KOPT-K1 (cell line): Measurements from ENCODE around the gene PWWP3B.
"Not testable (repeated sequence)": the region's sequence is repeated elsewhere in the genome, so short reads cannot be mapped to it uniquely, and the experiment has no call there.

Experiments
- H3K27ac ChIP-seq: fragments of 200-600 bp; sonication (generic); 2 replicates; pipeline ENCODE4 v1.5.1; 2016; ENCODE audit warnings: antibody characterized with exemption, mild to moderate bottlenecking, low read depth, low read length; ENCODE audit not compliant: poor library complexity, severe bottlenecking
- H3K36me3 ChIP-seq: fragments of 200-600 bp; sonication (generic); 2 replicates; pipeline ENCODE4 v1.5.1; 2017; ENCODE audit warnings: antibody characterized with exemption, mild to moderate bottlenecking, low read length, moderate library complexity; ENCODE audit not compliant: insufficient read depth
- H3K9me3 ChIP-seq: fragments of 200-600 bp; sonication (generic); 2 replicates; pipeline ENCODE4 v1.5.1; 2017; ENCODE audit warnings: antibody characterized with exemption, low read length, mild to moderate bottlenecking; ENCODE audit not compliant: insufficient read depth, poor library complexity, severe bottlenecking

Gene PWWP3B

DNA sequence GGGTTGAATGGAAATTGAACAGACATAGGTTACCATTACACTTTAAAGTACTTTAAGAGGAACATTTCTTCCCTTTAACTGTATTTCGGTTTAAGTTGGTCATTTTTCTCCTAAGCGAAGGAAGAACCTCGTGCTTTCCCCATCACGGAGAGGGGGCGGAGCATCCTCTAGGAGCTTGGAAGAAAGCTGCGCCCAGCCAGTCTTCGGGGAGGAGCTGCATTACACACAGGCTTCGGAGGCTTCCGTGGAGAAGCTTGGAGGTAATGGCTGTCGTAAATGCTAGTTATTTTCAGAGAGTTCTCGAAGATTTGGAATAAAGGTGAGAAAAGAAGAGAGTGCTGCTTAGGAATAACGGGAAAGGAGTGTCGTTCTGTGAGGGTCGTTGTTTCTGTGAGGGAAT, at the start of gene PWWP3B:
TSS of gene PWWP3B (plus strand) at position 199 of the 400 bp plus-strand sequence. CDS start 37,128 bp downstream, outside the sequence.
- Histone ChIP-seq H3K27ac (no peak within 1 kb of the TSS), H3K36me3 (no peaks in the 10 kb centered on the region), H3K9me3 (no peaks in the 10 kb centered on the region)

DNA sequence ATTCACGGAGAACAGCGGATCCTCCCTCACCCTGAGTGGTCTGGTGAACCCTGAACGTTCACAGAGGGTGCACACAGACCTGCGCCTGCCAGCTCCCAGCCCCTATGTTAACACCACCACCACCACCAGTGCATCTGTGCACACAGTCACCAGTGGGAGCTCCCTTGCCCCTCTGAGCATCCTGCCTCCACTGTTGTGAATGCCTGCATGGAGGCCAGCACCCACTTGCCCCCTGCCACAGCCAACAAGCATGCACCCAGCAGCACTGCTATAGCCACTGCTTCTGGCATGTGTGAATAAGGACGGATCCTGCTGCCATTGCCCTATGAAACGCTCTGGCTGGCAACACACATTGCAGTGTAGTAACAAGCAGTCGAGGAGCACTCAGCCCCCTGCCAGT, 29.1 kb upstream of the PWWP3B start:
- no peak overlapping the region for H3K27ac ChIP-seq
- H3K9me3 ChIP-seq = no peaks in the 10 kb centered on the region
- no peaks in the 10 kb centered on the region for H3K36me3 ChIP-seq

DNA sequence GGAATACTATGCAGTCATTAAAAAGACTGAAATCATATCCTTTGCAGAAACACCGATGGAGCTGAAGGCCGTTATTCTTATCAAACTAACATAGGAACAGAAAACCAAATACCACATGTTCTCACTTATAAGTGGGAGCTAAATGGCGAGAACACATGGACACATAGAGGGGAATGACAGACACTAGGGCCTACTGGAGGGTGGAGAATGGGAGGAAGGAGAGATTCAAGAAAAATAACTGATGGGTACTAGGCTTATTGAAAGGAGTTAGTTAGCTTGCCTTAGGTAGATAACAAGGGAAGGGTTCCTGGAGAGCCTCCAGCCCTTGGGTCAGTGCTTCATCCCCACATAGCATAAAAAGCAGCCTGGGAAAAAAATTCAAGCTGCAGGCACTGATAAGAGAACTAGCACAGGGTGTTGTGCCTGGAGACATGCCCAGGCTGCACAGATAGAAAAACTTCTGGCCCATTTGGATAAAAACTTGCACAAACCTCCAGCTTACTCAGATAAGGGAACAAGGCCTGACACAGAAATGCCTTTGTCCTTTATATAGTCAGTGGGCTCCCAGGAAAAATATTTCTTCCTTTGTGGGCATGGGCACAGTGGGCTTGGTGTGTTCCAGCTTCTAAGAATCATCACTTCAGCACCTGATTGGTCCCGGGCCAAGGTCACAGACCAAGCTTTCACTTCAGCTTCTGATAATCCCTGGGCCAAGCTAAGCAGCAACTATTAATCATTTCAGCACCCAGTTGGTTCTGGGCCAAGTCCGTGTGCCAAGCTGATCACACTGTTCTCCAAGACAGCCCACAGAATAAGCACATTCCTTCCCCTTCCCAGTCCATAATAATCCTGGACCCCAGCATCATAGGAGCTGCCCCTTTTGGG, 23.1 kb upstream of the PWWP3B start:
- Histone ChIP-seq H3K36me3 (no peaks in the 10 kb centered on the region), H3K9me3 (no peaks in the 10 kb centered on the region)

DNA sequence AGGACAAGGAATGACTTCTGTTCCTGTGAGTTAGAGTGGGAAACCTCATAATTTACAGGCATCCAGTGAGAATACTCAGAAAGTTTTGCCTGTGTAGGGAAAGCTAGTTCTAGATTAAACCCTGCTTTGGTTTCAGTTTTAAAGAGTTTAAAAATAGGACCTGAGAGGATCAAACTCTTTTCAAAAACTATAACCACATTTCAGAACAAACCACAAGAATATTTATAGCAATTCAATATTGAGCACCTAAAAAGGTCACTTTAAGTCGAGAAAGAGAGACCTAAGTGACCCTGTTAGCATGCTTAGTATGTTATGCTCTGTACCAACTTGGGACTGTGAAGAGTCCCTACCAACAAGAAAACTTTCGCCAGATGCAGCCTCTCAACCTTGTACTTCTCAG, 17.4 kb upstream of the PWWP3B start:
- H3K36me3 ChIP-seq = no peaks in the 10 kb centered on the region
- no peak overlapping the region for H3K27ac ChIP-seq
- no peaks in the 10 kb centered on the region for H3K9me3 ChIP-seq

More for the DNA sequence above, 23.1 kb upstream of the PWWP3B start:
- no peak overlapping the region for H3K27ac ChIP-seq

DNA sequence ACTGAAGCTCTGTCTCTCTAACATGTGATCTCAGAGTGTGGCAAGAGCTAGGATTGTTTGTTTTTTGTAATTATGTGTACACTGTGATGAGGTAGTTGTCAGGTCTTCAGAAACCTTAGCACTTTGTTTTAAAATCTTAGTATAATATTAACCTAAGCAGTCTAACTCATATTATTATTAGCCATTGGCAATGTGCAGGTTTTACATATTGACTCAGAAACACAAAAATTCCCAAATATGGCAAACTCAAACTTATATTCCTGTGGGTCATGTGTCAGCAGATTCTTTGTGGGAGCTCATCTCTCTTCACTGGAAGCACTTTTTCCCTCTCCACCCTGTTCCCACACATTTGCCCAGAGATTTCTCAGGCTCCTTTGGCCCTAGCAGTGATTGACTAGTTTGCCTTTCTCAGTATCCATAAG, 8.2 kb upstream of the PWWP3B start:
- Histone ChIP-seq H3K36me3 (no peaks in the 10 kb centered on the region), H3K27ac (no peak overlapping the region), H3K9me3 (no peaks in the 10 kb centered on the region)

DNA sequence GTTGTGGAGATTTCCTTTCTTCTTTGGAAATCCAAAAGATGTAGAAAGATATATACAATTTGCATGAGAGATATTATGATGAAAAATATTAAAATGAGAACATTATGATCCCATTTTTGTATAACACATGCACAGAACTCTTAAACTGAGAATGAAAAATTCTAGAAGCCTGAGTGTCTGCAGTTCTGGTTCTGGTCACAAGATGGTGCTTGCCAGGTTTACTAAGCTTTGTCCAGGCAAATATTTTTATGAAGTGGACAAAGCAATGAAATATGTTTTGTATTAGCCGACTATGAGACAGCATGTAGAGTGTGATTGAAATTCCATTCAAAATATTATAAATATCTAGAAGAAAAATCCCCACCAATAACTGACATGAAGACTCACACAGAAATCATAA, 2.2 kb downstream of the PWWP3B start:
- Histone ChIP-seq H3K9me3 (no peaks in the 10 kb centered on the region), H3K36me3 (no peaks in the 10 kb centered on the region), H3K27ac (no peak overlapping the region)

DNA sequence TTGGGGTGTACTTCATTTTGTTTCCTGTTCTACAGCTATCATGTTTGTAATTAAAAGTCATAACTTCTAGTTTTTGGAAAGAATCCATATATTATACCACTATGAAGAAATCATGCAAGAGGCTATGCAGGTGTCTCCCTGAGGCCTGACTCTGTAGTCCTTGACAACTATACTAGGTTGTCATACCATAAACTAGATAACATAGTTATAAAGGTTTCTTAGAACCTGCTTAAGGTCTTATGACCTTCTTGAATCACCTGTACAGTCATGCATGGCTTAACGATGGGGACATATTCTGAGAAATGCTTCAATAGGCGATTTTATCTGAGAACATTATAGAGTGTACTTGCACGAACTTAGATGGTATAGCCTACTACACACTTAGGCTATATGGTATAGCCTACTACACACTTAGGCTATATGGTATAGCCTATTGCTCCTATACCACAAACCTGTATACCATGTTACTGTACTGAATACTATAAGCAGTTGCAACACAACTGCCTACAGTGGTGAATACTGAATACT, 3.3 kb downstream of the PWWP3B start:
- no peaks in the 10 kb centered on the region for H3K9me3 ChIP-seq
- H3K36me3 ChIP-seq = no peaks in the 10 kb centered on the region
- no peak overlapping the region for H3K27ac ChIP-seq

DNA sequence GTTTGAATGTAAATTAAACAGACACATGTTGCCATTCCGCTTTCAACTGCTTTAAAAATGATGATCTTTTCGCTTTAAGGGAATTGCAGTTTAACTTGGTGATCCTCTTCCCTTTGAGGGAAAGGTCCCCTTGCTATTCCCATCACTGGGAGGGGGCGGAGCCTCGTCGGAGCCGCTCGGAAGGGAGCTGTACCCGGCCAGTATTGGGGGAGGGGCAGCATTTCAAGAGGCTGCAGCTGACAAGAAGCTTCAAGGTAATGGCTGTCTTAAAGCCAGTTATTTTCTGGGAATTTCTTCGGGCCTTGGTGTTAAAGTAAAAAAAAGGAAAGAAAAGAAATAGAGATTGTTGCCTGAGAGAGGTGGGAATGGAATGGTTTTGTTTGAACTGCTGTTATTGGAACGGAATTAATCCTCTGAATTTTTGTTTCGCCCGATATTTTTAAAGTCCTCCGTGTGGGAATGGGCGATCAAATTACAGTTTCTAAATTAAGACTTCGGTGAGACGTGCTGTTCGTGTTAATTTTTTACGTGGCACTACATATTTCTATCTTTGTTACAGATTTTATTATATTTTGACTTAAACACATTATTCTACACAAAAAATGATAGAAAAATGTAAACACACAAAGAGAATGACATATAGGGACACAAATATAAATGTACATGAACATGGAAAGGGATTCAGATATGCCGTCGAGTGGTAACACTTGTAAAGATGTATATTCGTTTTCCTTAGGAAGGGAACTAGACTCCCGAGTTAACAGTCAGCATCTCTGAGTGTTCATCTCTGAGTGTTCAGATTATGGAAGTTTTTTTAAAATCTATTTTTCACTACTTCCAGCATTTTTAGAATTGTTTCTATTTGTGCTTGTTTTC, 9.2 kb downstream of the PWWP3B start:
- Histone ChIP-seq H3K9me3 (no peaks in the 10 kb centered on the region), H3K36me3 (no peaks in the 10 kb centered on the region), H3K27ac (no peak overlapping the region)

DNA sequence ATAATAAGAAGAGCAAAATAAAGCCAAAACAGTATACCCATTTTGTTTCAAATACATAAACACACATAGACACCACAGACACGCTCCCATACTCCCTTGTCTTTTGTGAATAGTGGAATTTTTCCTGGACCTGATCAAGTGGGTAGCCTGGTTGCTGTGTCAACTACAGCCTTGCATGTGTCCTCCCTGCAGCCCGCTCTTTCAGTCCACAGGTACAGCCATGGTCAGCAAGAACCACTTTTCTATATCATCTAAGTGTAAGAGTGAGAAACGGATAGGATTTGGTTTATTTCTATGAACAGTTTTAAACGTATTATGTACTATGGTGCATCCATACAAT, 9.8 kb downstream of the PWWP3B start:
- no peaks in the 10 kb centered on the region for H3K36me3 ChIP-seq
- H3K27ac ChIP-seq = no peak overlapping the region
- no peaks in the 10 kb centered on the region for H3K9me3 ChIP-seq

DNA sequence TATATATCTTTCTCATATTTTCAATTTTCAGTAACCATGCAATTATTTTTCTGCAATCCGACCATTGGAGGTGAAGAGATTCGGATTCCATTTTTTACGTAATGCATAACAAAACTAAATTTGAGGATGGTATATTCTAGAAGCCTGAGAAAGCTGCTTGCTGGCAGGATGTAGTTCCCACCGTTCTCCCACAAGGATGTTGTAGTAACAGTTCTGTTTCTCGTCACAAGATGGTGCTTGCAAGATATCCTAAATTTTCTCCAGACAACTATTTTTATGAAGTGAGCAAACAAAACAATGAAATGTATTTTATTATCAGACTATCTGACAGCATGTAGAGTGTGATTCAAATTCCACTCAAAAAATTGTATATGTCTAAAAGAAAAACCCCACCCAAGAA, 10.7 kb downstream of the PWWP3B start:
- H3K9me3 ChIP-seq = no peaks in the 10 kb centered on the region

DNA sequence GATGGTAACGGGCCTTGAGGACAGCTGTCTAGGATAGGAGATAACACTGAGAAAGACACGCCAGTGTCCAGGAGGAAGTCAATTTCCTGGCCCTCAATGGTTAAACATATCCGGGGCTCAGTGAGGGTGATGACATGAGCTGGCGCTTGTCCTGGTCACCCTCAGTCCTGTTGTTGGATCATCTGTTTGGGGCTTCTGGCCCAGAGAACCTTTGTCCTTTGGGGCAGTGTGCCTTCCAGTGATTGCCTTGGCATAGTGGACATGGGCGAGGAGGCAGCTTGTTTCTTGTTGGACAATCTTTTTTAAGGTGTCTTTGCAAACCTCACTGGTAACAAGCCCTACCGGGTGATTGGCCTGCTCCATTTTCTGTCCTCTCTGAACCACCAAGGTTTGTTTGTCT, 15.6 kb downstream of the PWWP3B start:
- H3K27ac ChIP-seq, H3K36me3 ChIP-seq, H3K9me3 ChIP-seq: not testable (repeated sequence)

More for the DNA sequence above, 10.7 kb downstream of the PWWP3B start:
- Histone ChIP-seq H3K27ac (no peak overlapping the region), H3K36me3 (no peaks in the 10 kb centered on the region)

DNA sequence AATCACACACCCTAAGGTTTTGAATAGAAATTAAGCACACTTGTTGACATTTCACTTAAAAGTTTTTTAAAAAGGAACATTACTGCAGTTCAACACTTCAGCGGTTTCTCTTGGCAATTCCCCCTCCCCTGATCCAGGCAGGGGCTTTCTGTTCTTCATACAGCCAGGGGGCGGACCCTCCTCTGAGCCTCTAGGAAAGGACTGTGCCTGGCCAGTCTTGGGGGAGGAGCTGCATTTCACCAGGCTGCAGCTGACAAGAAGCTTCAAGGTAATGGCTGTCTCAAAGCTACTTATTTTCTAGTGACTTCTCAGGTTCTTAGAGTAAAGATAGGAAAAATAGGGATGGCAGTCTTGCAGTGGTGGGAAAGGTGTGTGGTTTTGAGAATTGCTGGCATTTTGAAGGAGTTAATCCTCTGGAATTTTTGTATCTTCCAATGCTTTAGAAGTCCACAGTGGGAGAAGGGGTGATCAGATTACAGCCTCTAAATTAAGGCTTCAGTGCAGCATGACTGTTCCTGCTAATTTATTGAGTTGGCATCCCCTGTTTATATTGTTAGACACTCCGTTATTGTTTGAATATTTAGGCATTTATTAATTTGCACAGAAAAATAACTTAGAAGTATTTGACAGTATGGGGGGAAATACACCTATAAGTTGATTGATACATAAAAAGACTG, 33.5 kb downstream of the PWWP3B start:
- Histone ChIP-seq H3K27ac (no peak overlapping the region), H3K36me3 (no peaks in the 10 kb centered on the region), H3K9me3 (no peaks in the 10 kb centered on the region)

DNA sequence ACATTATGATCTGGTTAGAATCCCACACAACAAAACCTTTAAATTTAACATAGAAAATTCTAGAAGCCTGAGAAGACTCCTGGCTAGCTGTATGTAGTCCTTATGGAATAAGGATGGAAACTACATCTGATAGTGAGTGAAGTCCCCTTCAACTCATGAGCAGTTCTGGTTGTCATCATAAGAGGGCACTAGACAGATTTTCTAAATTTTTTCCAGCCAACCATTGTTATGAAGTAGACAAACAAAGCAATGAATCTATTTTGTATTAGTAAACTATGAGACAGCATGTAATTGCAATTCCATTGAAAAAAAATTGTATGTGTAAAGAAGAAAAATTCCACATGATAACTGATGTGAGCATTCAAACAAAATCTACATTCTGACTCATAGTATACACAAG, 35.2 kb downstream of the PWWP3B start:
- Histone ChIP-seq H3K27ac (no peak overlapping the region), H3K9me3 (no peaks in the 10 kb centered on the region), H3K36me3 (no peaks in the 10 kb centered on the region)

DNA sequence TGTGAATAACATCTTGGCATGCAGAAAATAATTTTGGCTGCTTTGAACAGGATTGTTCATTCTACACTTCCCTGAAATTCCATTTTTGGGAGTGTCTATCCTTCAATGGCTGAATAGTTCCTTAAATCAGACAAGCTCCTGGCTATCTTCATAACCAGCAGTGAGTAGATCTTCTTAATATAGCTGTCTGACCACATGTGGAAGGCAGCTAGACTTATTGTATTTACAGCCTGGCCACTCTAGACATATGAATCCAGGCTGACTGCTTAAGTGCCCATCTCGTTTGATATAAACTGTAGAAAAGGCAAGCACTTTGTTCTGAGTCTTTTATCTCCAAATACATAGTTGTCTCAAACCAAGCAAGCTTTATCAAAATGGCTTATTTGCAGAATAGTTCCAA, 40.0 kb downstream of the PWWP3B start:
- Histone ChIP-seq H3K9me3 (no peaks in the 10 kb centered on the region), H3K27ac (no peak overlapping the region), H3K36me3 (no peaks in the 10 kb centered on the region)
